Sciatic nerve (tissue), 2 donors: Measurements from ENCODE around the gene ZNF423. TPM values are rescaled to one million over a fixed set of nuclear protein-coding genes. Genes with fewer than 3 reads are reported as not detected.
"Not testable (repeated sequence)": the region's sequence is repeated elsewhere in the genome, so short reads cannot be mapped to it uniquely, and the experiment has no call there.

ENCODE experiments used
- ATAC-seq: fragments of 200-7000 bp; cut with Tn5 transposase; one replicate; pipeline ENCODE4 v1.9.1; 2020; ENCODE audit warnings: mild to moderate bottlenecking, moderate library complexity
- DNase-seq: peaks from one replicate; pipeline ENCODE4 v3.0.0-alpha.2; 2020; ENCODE audit warnings: low spot score
- intact Hi-C: fragments of 100-400 bp; cut with DNase I; formaldehyde crosslinking; loops from one replicate; pipeline ENCODE4 v1.14.2; 2022
- total RNA-seq: library from RNA; stranded (reverse); fragmentation: NEBNext Ultra II Directional; extraction: Animal tissue kit (Norgen Biotek cat#: 25700); gene quantifications from one replicate; pipeline ENCODE4 v1.2.1, GENCODE V29; 2021
- donor health status: DM: no; HTN: no; CAD: no.
- donor health status: DM: no; HTN: no; CAD: no.

Gene ZNF423
- total RNA-seq, 1 donor from 2014 or later: 25.3 TPM

DNA sequence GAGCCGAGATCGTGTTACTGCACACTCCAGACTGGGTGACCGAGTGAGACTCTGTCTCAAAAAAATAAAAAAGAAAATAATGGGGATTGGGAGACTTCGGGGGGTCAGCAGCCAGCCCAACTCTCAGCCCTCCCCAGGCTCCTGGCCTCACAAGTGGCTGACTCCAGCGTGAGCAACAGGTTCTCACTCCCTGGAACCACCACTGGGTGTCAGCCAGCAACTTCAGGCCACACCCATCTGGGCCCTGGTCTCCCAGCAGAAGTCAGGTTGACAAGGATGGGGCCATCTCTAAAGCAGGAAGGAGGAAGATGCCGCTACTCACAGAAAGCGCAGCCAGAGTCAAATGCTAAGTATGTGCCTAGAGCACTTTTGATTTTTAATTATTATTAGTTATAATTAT is 342.9 kb downstream of the ZNF423 start:
- intact Hi-C loops: no loop called here
- ATAC-seq (peak; percentile 57), DNase-seq (no peak)

DNA sequence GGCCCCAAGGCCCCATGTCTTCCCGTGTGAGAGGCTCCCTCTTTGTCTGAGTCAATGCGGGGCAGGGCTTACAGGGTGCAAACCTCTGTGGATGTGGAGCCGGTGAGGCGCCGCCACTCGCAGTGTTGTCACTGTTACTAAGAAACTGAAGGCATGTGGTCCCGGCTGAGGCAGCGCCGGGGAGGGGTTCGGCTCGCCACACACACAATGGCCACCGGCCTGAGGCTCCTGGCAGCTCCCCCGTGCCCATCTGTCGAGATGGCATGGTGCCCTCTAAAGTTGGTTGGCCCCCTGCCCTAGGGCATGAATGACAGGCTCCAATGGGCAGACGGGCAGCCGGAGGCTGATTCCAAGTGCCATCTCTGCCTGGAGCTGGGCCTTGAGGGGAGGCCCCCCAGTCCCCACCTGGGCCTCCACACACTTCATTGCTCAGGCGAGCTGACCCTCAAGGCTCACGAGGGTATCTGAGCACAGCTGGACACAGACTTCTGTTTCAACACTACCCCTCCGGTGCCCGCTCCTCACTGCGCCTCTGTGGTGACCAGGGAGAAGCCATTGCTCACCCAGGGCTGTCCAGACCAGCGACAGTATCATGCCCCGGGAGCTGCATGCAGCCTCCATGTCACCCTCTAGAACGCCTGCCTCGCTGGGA is 345.1 kb downstream of the ZNF423 start:
- no peak for ATAC-seq
- intact Hi-C loops: no loop called here
- DNase-seq: no peak

GRCh38 chr16:49510141-49510540 is 345.8 kb downstream of the ZNF423 start:
- intact Hi-C loops: no loop called here
- ATAC-seq (no peak), DNase-seq (no peak)

GRCh38 chr16:49506058-49507013 is 349.6 kb downstream of the ZNF423 start:
- ATAC-seq, intact Hi-C loops, DNase-seq: not testable (repeated sequence)

DNA sequence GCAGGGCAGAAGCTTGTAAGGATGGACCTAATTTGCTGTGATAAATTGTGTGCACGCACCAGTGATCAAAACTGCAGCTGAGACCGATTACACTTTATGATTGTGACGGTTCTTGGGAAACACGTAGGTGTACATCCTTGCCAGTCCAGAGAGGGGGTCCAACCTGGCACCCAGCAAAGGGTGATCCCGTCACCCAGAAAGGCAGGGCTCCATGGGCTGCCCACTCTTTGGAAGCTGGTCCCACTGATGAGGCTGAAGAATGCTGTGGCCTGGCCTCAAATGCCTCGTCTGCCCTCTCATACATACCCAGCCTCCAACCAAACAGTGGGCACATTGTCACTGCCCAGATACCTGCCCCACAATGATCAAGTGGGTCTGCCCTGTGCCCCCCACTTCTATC is 350.4 kb downstream of the ZNF423 start:
- ATAC-seq (no peak), DNase-seq (no peak)
- intact Hi-C loops: no loop called here

DNA sequence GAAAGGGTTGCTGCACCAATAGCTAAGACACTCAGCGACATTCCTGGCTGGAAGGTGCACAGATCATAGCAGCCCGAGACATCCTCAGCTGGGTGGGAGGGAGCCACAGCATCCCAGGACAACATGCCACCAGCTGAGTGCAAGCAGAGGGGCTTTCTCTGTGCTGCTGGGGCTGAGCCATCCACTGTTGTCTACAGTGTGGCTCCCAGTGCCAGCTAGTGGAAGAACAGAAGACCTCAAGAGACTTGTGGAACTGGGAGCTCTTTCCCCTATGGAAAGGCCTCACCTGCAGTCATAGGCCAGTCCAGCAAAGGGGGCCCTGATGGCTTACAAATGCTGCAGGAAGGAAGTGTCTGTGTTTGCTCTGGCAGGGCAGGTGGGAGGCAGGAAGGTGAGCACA is 351.3 kb downstream of the ZNF423 start:
- no peak for ATAC-seq
- intact Hi-C loops: no loop called here
- no peak for DNase-seq

DNA sequence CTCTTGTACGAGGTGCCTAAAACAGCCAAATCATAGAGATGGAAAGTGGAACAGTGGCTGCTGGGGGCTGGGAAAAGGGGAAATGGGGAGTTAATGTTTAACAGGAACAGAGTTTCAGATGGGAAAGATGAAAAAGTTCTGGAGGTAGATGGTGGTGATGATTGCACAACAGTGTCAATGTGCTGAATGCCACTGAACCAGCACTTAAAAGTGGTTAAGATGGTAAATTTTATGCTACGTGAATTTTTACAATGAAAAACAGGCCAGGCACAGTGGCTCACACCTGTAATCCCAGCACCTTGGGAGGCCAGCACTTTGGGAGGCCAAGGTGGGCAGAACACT is 351.9 kb downstream of the ZNF423 start:
- intact Hi-C loops: no loop called here
- ATAC-seq: no peak
- DNase-seq: peak; percentile 27

- DNase-seq: peak; percentile 47
- peak; percentile 52 for ATAC-seq
Observed at GRCh38 chr16:49503256-49504022, 352.5 kb downstream of the ZNF423 start.

GRCh38 chr16:49502136-49502881 is 353.6 kb downstream of the ZNF423 start:
- intact Hi-C loops: no loop called here
- no peak for ATAC-seq

More at GRCh38 chr16:49503256-49504022, 352.5 kb downstream of the ZNF423 start:
- intact Hi-C loops: no loop called here

GRCh38 chr16:49499869-49500610 is 355.9 kb downstream of the ZNF423 start:
- peak; percentile 28 for DNase-seq
- intact Hi-C loops: no loop called here
- ATAC-seq: no peak

More at GRCh38 chr16:49502136-49502881, 353.6 kb downstream of the ZNF423 start:
- DNase-seq: peak; percentile 36

- intact Hi-C loops: no loop called here
- DNase-seq (no peak), ATAC-seq (no peak)
Observed at GRCh38 chr16:49499414-49499785, 356.5 kb downstream of the ZNF423 start.

GRCh38 chr16:49498666-49499413 is 357.1 kb downstream of the ZNF423 start:
- intact Hi-C loops: no loop called here
- DNase-seq: peak; percentile 52
- ATAC-seq: no peak

DNA sequence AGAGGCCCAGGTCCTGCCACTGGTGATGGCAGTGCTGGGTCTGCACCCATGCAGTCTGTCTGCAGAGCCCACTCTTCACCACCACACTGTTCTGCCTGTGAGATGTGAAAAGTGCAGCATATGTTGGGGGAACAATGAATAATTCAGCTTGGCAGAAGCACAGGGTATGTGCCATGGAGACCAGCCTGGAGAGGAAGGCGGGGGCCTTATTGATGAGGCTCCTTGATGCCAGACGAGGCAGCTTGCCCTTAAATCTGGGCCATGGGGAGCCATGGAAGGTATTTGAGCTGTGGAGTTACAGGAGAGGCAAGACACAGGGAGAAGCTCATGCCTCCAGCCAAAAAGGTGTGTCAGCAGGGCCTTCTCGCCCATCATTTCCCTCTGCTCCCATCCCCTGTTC is 357.6 kb downstream of the ZNF423 start:
- no peak for DNase-seq
- no peak for ATAC-seq
- intact Hi-C loops: no loop called here

DNA sequence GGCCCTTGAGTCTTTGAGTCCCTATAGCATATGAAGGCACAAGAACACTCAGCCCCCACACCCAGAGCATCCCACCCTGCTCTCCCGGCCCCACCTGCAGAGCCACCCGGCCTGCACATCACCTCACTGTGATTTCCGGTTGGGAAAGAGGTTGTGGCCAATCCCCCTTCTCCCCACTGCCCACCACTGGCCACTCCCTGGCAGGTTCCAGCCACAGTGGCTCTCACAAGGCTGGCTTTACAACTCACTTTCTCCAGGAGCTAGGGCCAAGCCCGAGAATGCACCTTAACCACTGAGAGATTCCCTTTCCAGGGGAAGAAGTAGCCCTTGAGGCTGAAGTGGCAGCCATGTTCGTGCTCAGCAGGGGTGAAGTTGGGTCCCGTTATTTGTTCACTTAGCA is 358.4 kb downstream of the ZNF423 start:
- DNase-seq (peak; percentile 36), ATAC-seq (no peak)
- intact Hi-C loops: no loop called here

- peak; percentile 31 for DNase-seq
- intact Hi-C loops: no loop called here
- ATAC-seq: no peak
Observed at GRCh38 chr16:49496656-49497055, 359.3 kb downstream of the ZNF423 start.

GRCh38 chr16:49495596-49496355 is 360.1 kb downstream of the ZNF423 start:
- DNase-seq (no peak), ATAC-seq (no peak)
- intact Hi-C loops: no loop called here
